Liver (tissue), 9 donors: Measurements from ENCODE around the gene APEX1. TPM values are rescaled to one million over a fixed set of nuclear protein-coding genes. Genes with fewer than 3 reads are reported as not detected.

Experiments
- DNase-seq: peaks from one replicate; pipeline ENCODE4 v3.0.0-alpha.2; 2017; ENCODE audit warnings: low spot score
- H3K27ac ChIP-seq, 2 donors: one replicate each; pipeline ENCODE4 v1.7.0; 2013; ENCODE audit warnings: inconsistent platforms in 2 of 2, low read length in 2 of 2, control low read depth in 1 of 2, low read depth in 1 of 2, mild to moderate bottlenecking in 1 of 2
- H3K27me3 ChIP-seq, 4 donors: one replicate each; pipeline versions ENCODE4 v1.6.1 to v1.7.0; 2013; ENCODE audit warnings: low read length in 3 of 4, inconsistent platforms in 1 of 4, mild to moderate bottlenecking in 1 of 4, moderate library complexity in 1 of 4; ENCODE audit not compliant: control insufficient read depth in 4 of 4, insufficient read depth in 4 of 4
- H3K36me3 ChIP-seq, 4 donors: one replicate each; pipeline versions ENCODE4 v1.6.1 to v1.7.0; 2013; ENCODE audit warnings: low read length in 3 of 4, mild to moderate bottlenecking in 3 of 4, low read depth in 1 of 4, moderate library complexity in 1 of 4; ENCODE audit not compliant: control insufficient read depth in 4 of 4, insufficient read depth in 3 of 4
- H3K4me1 ChIP-seq, 4 donors: one replicate each; pipeline versions ENCODE4 v1.6.1 to v1.7.0; 2013; ENCODE audit warnings: low read length in 3 of 4, mild to moderate bottlenecking in 3 of 4, moderate library complexity in 1 of 4; ENCODE audit not compliant: control insufficient read depth in 4 of 4, insufficient read depth in 4 of 4
- H3K4me3 ChIP-seq, 3 donors: one replicate each; pipeline versions ENCODE4 v1.6.1 to v1.7.0; 2013; ENCODE audit warnings: low read length in 3 of 3, control low read depth in 1 of 3, low read depth in 1 of 3, mild to moderate bottlenecking in 1 of 3
- H3K9ac ChIP-seq, 2 donors: one replicate each; pipeline ENCODE4 v1.7.0; 2013; ENCODE audit warnings: low read length in 2 of 2, mild to moderate bottlenecking in 2 of 2, moderate library complexity in 2 of 2, control low read depth in 1 of 2, low read depth in 1 of 2
- H3K9me3 ChIP-seq, 4 donors: one replicate each; pipeline versions ENCODE4 v1.6.1 to v1.7.0; 2013; ENCODE audit warnings: low read length in 3 of 4; ENCODE audit not compliant: control insufficient read depth in 4 of 4
- EGR1 ChIP-seq, 2 donors: IDR thresholded peaks; 2 replicates each; pipeline ENCODE4 v1.6.1; 2016 to 2018; ENCODE audit warnings: antibody characterized with exemption in 2 of 2, low read depth in 2 of 2
- FOXA1 ChIP-seq: IDR thresholded peaks from 2 replicates; pipeline ENCODE4 v1.6.1; 2016; ENCODE audit warnings: antibody characterized with exemption
- FOXA2 ChIP-seq: IDR thresholded peaks from 2 replicates; pipeline ENCODE4 v1.6.1; 2016; ENCODE audit warnings: antibody characterized with exemption
- GABPA ChIP-seq, 2 donors: IDR thresholded peaks in 1 of 2; conservative IDR thresholded peaks in 1 of 2; 2 replicates each; pipeline ENCODE4 v1.6.1; 2016; ENCODE audit warnings: antibody characterized with exemption in 2 of 2, mild to moderate bottlenecking in 1 of 2, moderate library complexity in 1 of 2
- HNF4A ChIP-seq, 2 donors: conservative IDR thresholded peaks; 2 replicates each; pipeline ENCODE4 v1.6.1; 2016; ENCODE audit warnings: antibody characterized with exemption in 2 of 2, mild to moderate bottlenecking in 2 of 2
- JUND ChIP-seq, 2 donors: IDR thresholded peaks; 2 replicates each; pipeline ENCODE4 v1.6.1; 2016; ENCODE audit warnings: antibody characterized with exemption in 2 of 2
- NR2F2 ChIP-seq: IDR thresholded peaks from 2 replicates; pipeline ENCODE4 v1.6.1; 2016; ENCODE audit warnings: antibody characterized with exemption
- RAD21 ChIP-seq, 2 donors: IDR thresholded peaks; 2 replicates each; pipeline ENCODE4 v1.6.1; 2016; ENCODE audit warnings: antibody characterized with exemption in 2 of 2, mild to moderate bottlenecking in 2 of 2
- RXRA ChIP-seq, 2 donors: IDR thresholded peaks; 2 replicates each; pipeline ENCODE4 v1.6.1; 2017 to 2018; ENCODE audit warnings: antibody characterized with exemption in 2 of 2, mild to moderate bottlenecking in 1 of 2
- SP1 ChIP-seq: IDR thresholded peaks from 2 replicates; pipeline ENCODE4 v1.6.1; 2018; ENCODE audit warnings: antibody characterized with exemption, mild to moderate bottlenecking
- TAF1 ChIP-seq: conservative IDR thresholded peaks from 2 replicates; pipeline ENCODE4 v1.6.1; 2016; ENCODE audit warnings: antibody characterized with exemption, mild to moderate bottlenecking
- YY1 ChIP-seq: IDR thresholded peaks from 2 replicates; pipeline ENCODE4 v1.6.1; 2016; ENCODE audit warnings: antibody characterized with exemption, mild to moderate bottlenecking
- WGBS: extraction: QIAGEN DNeasy Blood & Tissue Kit; methylation state at CpG from one replicate; pipeline ENCODE4 v1.1.7; 2013; 5-methylcytosine and 5-hydroxymethylcytosine counted together
- polyA plus RNA-seq, 2 donors: library from polyadenylated mRNA; stranded (reverse) in 1 of 2; unstranded in 1 of 2; fragments of 200-250 nt in 1 of 2; fragments of >200 nt in 1 of 2; fragmentation: Nextera tagmentation in 1 of 2; extraction: Ambion mirVana in 1 of 2; gene quantifications; one replicate each; pipeline versions ENCODE4 v1.2.1 to v1.2.3, GENCODE V29; 2013 to 2015
- total RNA-seq, 2 donors: library from RNA; depleted of rRNA; stranded (reverse); fragments of >200 nt; gene quantifications; one replicate each; pipeline ENCODE4 v1.2.3, GENCODE V29; 2014
- TF ChIP-seq, protein P1 (sequence below): fragments of 150-350 bp; IDR thresholded peaks from 2 replicates; pipeline ENCODE4 v1.5.1; 2017; ENCODE audit warnings: improper control_type of control experiment, low read depth, low read length; ENCODE audit not compliant: missing input control
- TF ChIP-seq, protein P2 (sequence below): IDR thresholded peaks from 2 replicates; pipeline ENCODE4 v1.6.1; 2016; ENCODE audit warnings: antibody characterized with exemption, mild to moderate bottlenecking
- donor health status: healthy.
- donor health status: healthy.
- donor health status: healthy.
- donor health status: healthy.
- donor health status: healthy.

The APEX1 gene
- total and polyA plus RNA-seq, 4 donors, result 32.4 to 64.5 (median 46.7) TPM

DNA sequence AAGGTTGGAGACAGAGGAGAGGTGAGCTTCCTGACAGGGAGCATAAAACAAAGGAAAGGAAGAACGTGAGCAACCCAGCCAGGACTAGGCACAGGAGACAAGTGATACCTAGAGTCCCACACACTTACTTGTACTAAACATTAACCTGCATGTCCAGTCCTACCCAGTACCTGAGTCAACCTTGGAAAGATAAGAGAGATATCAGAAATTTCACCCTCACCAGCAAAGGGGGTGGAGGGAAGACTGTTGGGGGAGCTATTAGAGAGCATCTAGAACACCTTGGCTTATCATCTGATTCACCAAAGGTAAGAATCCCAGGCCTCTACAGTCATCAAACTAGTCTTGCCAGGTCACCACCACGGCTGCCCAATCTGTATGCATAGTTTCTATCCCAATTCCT is 30.2 kb upstream of the APEX1 start:
- Histone ChIP-seq H3K27me3 (no peaks in the 10 kb centered on the region), H3K36me3 (no peaks in the 10 kb centered on the region), H3K27ac (no peak overlapping the region), H3K4me3 (no peak overlapping the region), H3K4me1 (peaks cover 0 to 3% (median 0%) of the 10 kb centered on the region in 4 donors), H3K9ac (no peak overlapping the region), H3K9me3 (no peaks in the 10 kb centered on the region)
- no peak for TF ChIP-seq NR2F2
- no peak for TF ChIP-seq EGR1 (IDR thresholded peaks at IDR 0.05; ENCODE audit: low read depth in 2 of 2)
- no peak for TF ChIP-seq FOXA2
- TF ChIP-seq SP1, result no peak
- no peak for TF ChIP-seq TAF1
- TF ChIP-seq, protein P1, sequence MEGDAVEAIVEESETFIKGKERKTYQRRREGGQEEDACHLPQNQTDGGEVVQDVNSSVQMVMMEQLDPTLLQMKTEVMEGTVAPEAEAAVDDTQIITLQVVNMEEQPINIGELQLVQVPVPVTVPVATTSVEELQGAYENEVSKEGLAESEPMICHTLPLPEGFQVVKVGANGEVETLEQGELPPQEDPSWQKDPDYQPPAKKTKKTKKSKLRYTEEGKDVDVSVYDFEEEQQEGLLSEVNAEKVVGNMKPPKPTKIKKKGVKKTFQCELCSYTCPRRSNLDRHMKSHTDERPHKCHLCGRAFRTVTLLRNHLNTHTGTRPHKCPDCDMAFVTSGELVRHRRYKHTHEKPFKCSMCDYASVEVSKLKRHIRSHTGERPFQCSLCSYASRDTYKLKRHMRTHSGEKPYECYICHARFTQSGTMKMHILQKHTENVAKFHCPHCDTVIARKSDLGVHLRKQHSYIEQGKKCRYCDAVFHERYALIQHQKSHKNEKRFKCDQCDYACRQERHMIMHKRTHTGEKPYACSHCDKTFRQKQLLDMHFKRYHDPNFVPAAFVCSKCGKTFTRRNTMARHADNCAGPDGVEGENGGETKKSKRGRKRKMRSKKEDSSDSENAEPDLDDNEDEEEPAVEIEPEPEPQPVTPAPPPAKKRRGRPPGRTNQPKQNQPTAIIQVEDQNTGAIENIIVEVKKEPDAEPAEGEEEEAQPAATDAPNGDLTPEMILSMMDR, result no peak
- TF ChIP-seq FOXA1, result no peak
- 30% methylated on average over 2 of the region's 2 CpGs for WGBS
- no peak for DNase-seq

DNA sequence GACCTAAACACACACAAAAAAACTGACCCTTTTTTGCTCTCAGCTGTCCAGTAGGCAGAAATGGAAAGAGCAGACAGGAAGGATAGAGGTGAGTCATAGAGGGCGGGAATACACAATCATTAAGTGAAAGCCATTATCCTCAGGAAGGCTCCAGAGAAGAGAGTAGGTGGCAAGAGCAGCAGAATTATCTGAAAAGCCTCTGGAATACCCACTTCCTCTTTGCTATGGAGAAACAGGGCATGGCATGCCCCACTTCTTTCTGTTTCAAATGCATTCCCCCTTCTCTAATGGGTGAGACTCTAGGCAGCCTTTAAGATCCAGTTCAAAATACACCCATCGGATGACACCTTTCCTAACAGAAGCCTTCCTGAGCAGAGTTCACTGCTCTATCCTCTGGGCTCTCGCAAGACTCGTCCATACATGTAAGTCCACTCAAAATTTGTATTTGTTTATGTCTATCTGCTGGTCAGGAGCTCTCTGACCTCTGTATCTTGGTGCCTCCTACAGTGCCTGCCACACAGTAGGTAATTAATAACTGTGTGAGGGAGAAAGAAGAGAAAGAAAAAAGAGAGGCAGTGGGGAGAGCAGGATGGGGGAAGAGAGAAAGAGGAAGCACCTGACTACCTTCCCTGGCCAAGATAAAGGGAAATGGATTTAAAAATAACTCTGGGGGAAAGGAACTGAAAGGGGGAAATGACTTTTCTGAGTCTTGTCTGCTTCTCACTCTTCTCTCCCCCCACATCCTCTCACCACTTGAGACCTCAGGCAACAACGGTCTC is 27.6 kb upstream of the APEX1 start:
- Histone ChIP-seq H3K9me3 (no peaks in the 10 kb centered on the region), H3K9ac (no peak overlapping the region), H3K4me1 (peaks cover 0 to 7% (median 0%) of the 10 kb centered on the region in 4 donors), H3K27ac (peak overlapping the region; percentile 2 to 31), H3K4me3 (no peak overlapping the region), H3K36me3 (no peaks in the 10 kb centered on the region), H3K27me3 (no peaks in the 10 kb centered on the region)
- DNase-seq, result no peak
- 54% methylated on average over 5 of the region's 5 CpGs for WGBS
- TF ChIP-seq HNF4A (conservative IDR thresholded peaks at IDR 0.05) (no peak), TAF1 (no peak), FOXA1 (no peak), YY1 (no peak)

DNA sequence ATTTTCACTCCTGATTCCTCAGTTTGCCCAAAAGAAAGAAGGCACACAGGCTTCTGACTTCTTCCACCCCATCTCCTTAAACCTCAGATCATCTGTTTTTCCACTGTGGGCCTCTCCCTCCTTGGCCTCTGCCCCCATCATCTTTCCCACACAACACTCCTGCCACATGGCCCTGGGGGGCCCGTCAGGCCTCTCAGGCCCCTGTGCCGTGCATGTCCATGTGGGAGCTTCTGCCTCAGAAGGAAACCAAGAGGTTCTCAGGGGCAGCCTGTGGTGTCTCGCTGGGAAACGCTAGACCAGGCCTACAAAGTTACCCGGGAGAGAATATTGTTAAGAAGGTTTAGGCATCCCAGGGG is 27.0 kb upstream of the APEX1 start:
- no peak for DNase-seq
- Histone ChIP-seq H3K27me3 (no peaks in the 10 kb centered on the region), H3K36me3 (no peaks in the 10 kb centered on the region), H3K27ac (peak overlapping the region in 1 of 2 donors; percentile 31), H3K9me3 (no peaks in the 10 kb centered on the region), H3K9ac (no peak overlapping the region), H3K4me1 (peaks cover 0 to 7% (median 0%) of the 10 kb centered on the region in 4 donors), H3K4me3 (no peak overlapping the region)
- WGBS, result 83% methylated on average over 5 of the region's 5 CpGs
- TF ChIP-seq GABPA (IDR thresholded peaks at IDR 0.05 in 1 of 2, conservative IDR thresholded peaks at IDR 0.05 in 1 of 2) (no peak), TAF1 (no peak), JUND (IDR thresholded peaks at IDR 0.05) (no peak), RXRA (IDR thresholded peaks at IDR 0.05) (no peak), NR2F2 (no peak), RAD21 (IDR thresholded peaks at IDR 0.05) (no peak)
- TF ChIP-seq, protein P2, sequence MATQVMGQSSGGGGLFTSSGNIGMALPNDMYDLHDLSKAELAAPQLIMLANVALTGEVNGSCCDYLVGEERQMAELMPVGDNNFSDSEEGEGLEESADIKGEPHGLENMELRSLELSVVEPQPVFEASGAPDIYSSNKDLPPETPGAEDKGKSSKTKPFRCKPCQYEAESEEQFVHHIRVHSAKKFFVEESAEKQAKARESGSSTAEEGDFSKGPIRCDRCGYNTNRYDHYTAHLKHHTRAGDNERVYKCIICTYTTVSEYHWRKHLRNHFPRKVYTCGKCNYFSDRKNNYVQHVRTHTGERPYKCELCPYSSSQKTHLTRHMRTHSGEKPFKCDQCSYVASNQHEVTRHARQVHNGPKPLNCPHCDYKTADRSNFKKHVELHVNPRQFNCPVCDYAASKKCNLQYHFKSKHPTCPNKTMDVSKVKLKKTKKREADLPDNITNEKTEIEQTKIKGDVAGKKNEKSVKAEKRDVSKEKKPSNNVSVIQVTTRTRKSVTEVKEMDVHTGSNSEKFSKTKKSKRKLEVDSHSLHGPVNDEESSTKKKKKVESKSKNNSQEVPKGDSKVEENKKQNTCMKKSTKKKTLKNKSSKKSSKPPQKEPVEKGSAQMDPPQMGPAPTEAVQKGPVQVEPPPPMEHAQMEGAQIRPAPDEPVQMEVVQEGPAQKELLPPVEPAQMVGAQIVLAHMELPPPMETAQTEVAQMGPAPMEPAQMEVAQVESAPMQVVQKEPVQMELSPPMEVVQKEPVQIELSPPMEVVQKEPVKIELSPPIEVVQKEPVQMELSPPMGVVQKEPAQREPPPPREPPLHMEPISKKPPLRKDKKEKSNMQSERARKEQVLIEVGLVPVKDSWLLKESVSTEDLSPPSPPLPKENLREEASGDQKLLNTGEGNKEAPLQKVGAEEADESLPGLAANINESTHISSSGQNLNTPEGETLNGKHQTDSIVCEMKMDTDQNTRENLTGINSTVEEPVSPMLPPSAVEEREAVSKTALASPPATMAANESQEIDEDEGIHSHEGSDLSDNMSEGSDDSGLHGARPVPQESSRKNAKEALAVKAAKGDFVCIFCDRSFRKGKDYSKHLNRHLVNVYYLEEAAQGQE, result no peak
